HCT116 (cell line): ENCODE data around the gene TDP1.

Source experiments
- CTCF ChIP-seq, 3 experiments: fragments of 200-600 bp in 1 of 3; sonication (generic) in 1 of 3; IDR thresholded peaks in 2 of 3; conservative IDR thresholded peaks in 1 of 3; 2 replicates each; pipeline ENCODE4 v1.5.1; 2012 to 2017; ENCODE audit warnings: low read depth in 2 of 3, low read length in 2 of 3, antibody characterized with exemption in 1 of 3, borderline replicate concordance in 1 of 3, control low read depth in 1 of 3, mild to moderate bottlenecking in 1 of 3, mixed read lengths in 1 of 3, mixed run types in 1 of 3, moderate library complexity in 1 of 3; ENCODE audit not compliant: insufficient read depth in 1 of 3
- EZH2 ChIP-seq: fragments of 200-600 bp; sonication (generic); IDR thresholded peaks from 2 replicates; pipeline ENCODE4 v1.6.1; 2017; ENCODE audit warnings: antibody characterized with exemption, mixed run types
- POLR2A ChIP-seq: IDR thresholded peaks from 2 replicates; pipeline ENCODE4 v1.7.0; 2011; ENCODE audit warnings: borderline replicate concordance; ENCODE audit not compliant: insufficient read depth, insufficient read length; ENCODE audit errors: extremely low read depth

GRCh38 chr14:89973234-89973823 lies 17.6 kb downstream of the TDP1 start:
- TF ChIP-seq CTCF (IDR thresholded peaks at IDR 0.05 in 2 of 3, conservative IDR thresholded peaks at IDR 0.05 in 1 of 3; ENCODE audit: borderline replicate concordance in 1 of 3, insufficient read depth in 1 of 3, low read depth in 2 of 3, low read length in 2 of 3), result peak; percentile 65 to 86 (median 80)
- TF ChIP-seq POLR2A, result no peak
- TF ChIP-seq EZH2, result no peak
